Skeletal muscle tissue (tissue), 4 donors: ENCODE data around the gene NDUFS8. TPM values are rescaled to one million over a fixed set of nuclear protein-coding genes. Genes with fewer than 3 reads are reported as not detected.

ENCODE experiments used
- H3K27ac ChIP-seq: one replicate; pipeline ENCODE4 v1.7.0; 2013; ENCODE audit warnings: mild to moderate bottlenecking, low read depth, low read length, inconsistent platforms
- H3K27me3 ChIP-seq, 3 donors: one replicate each; pipeline ENCODE4 v1.7.0; 2013; ENCODE audit warnings: low read length in 3 of 3; ENCODE audit not compliant: control insufficient read depth in 3 of 3, insufficient read depth in 3 of 3
- H3K36me3 ChIP-seq, 3 donors: one replicate each; pipeline ENCODE4 v1.7.0; 2013; ENCODE audit warnings: low read length in 3 of 3; ENCODE audit not compliant: control insufficient read depth in 3 of 3, insufficient read depth in 3 of 3
- H3K4me1 ChIP-seq, 3 donors: one replicate each; pipeline ENCODE4 v1.7.0; 2013; ENCODE audit warnings: low read length in 3 of 3, mild to moderate bottlenecking in 3 of 3; ENCODE audit not compliant: control insufficient read depth in 3 of 3, insufficient read depth in 3 of 3
- H3K4me3 ChIP-seq, 3 donors: one replicate each; pipeline ENCODE4 v1.7.0; 2013; ENCODE audit warnings: low read length in 3 of 3
- H3K9ac ChIP-seq, 3 donors: one replicate each; pipeline ENCODE4 v1.7.0; 2013; ENCODE audit warnings: low read length in 3 of 3, mild to moderate bottlenecking in 3 of 3, moderate library complexity in 2 of 3, low read depth in 1 of 3
- H3K9me3 ChIP-seq, 3 donors: one replicate each; pipeline ENCODE4 v1.7.0; 2013; ENCODE audit warnings: low read length in 3 of 3; ENCODE audit not compliant: control insufficient read depth in 3 of 3
- total RNA-seq: library from RNA; depleted of rRNA; stranded (reverse); fragments of >200 nt; gene quantifications from one replicate; pipeline ENCODE4 v1.2.3, GENCODE V29; 2014
- donor health status: Osteomylitis.

NDUFS8 gene
- total RNA-seq, 1 donor from 2014 or later = 64.7 TPM

- no peak overlapping the region for H3K4me3 ChIP-seq
- H3K9ac ChIP-seq = no peak overlapping the region
- no peaks in the 10 kb centered on the region for H3K9me3 ChIP-seq
- peaks cover 0 to 11% (median 8%) of the 10 kb centered on the region in 3 donors for H3K27me3 ChIP-seq
- H3K27ac ChIP-seq = no peak overlapping the region
- H3K36me3 ChIP-seq = no peaks in the 10 kb centered on the region
- peaks cover 0 to 21% (median 5%) of the 10 kb centered on the region in 3 donors for H3K4me1 ChIP-seq
Measured at GRCh38 chr11:68016161-68016903, 14.1 kb upstream of the NDUFS8 start.

GRCh38 chr11:68016904-68017817, 13.3 kb upstream of the NDUFS8 start:
- Histone ChIP-seq H3K27me3 (peaks cover 0 to 11% (median 8%) of the 10 kb centered on the region in 3 donors), H3K4me3 (no peak overlapping the region), H3K27ac (no peak overlapping the region), H3K9ac (no peak overlapping the region), H3K36me3 (no peaks in the 10 kb centered on the region), H3K4me1 (peaks cover 0 to 16% (median 0%) of the 10 kb centered on the region in 3 donors), H3K9me3 (no peaks in the 10 kb centered on the region)

GRCh38 chr11:68017980-68018729, 12.3 kb upstream of the NDUFS8 start:
- Histone ChIP-seq H3K27ac (no peak overlapping the region), H3K4me1 (peaks cover 0 to 8% (median 0%) of the 10 kb centered on the region in 3 donors), H3K9me3 (no peaks in the 10 kb centered on the region), H3K9ac (no peak overlapping the region), H3K27me3 (peaks cover 0 to 11% (median 8%) of the 10 kb centered on the region in 3 donors), H3K36me3 (no peaks in the 10 kb centered on the region), H3K4me3 (no peak overlapping the region)

- Histone ChIP-seq H3K27ac (no peak overlapping the region), H3K4me1 (peaks cover 0 to 4% (median 0%) of the 10 kb centered on the region in 3 donors), H3K9ac (no peak overlapping the region), H3K9me3 (no peaks in the 10 kb centered on the region), H3K27me3 (peaks cover 0 to 11% (median 8%) of the 10 kb centered on the region in 3 donors), H3K36me3 (no peaks in the 10 kb centered on the region), H3K4me3 (no peak overlapping the region)
Measured at GRCh38 chr11:68018730-68019190, 11.7 kb upstream of the NDUFS8 start.

GRCh38 chr11:68019486-68019885, 11.0 kb upstream of the NDUFS8 start:
- Histone ChIP-seq H3K27me3 (peaks cover 0 to 11% (median 8%) of the 10 kb centered on the region in 3 donors), H3K4me1 (no peaks in the 10 kb centered on the region), H3K9me3 (no peaks in the 10 kb centered on the region), H3K4me3 (no peak overlapping the region), H3K27ac (no peak overlapping the region), H3K36me3 (peaks cover 0 to 1% (median 0%) of the 10 kb centered on the region in 3 donors), H3K9ac (no peak overlapping the region)

- H3K27ac ChIP-seq = no peak overlapping the region
- no peaks in the 10 kb centered on the region for H3K9me3 ChIP-seq
- peaks cover 2 to 8% (median 6%) of the 10 kb centered on the region in 3 donors for H3K36me3 ChIP-seq
- no peaks in the 10 kb centered on the region for H3K4me1 ChIP-seq
- no peak overlapping the region for H3K9ac ChIP-seq
- H3K27me3 ChIP-seq = peaks cover 0 to 11% (median 8%) of the 10 kb centered on the region in 3 donors
- no peak overlapping the region for H3K4me3 ChIP-seq
Measured at GRCh38 chr11:68020575-68020974, 9.9 kb upstream of the NDUFS8 start.

GRCh38 chr11:68021167-68021787, 9.2 kb upstream of the NDUFS8 start:
- no peak overlapping the region for H3K4me3 ChIP-seq
- H3K27ac ChIP-seq = no peak overlapping the region
- no peaks in the 10 kb centered on the region for H3K4me1 ChIP-seq
- H3K27me3 ChIP-seq = peaks cover 0 to 11% (median 8%) of the 10 kb centered on the region in 3 donors
- peaks cover 2 to 8% (median 6%) of the 10 kb centered on the region in 3 donors for H3K36me3 ChIP-seq
- H3K9me3 ChIP-seq = no peaks in the 10 kb centered on the region
- no peak overlapping the region for H3K9ac ChIP-seq

GRCh38 chr11:68022531-68022930, 8.0 kb upstream of the NDUFS8 start:
- Histone ChIP-seq H3K9ac (no peak overlapping the region), H3K27ac (no peak overlapping the region), H3K9me3 (no peaks in the 10 kb centered on the region), H3K4me1 (no peaks in the 10 kb centered on the region), H3K27me3 (peaks cover 0 to 11% (median 8%) of the 10 kb centered on the region in 3 donors), H3K36me3 (peaks cover 2 to 8% (median 6%) of the 10 kb centered on the region in 3 donors), H3K4me3 (no peak overlapping the region)

- Histone ChIP-seq H3K27ac (no peak overlapping the region), H3K27me3 (peaks cover 0 to 5% (median 3%) of the 10 kb centered on the region in 3 donors), H3K9me3 (no peaks in the 10 kb centered on the region), H3K36me3 (peaks cover 2 to 8% (median 6%) of the 10 kb centered on the region in 3 donors), H3K4me3 (no peak overlapping the region), H3K9ac (no peak overlapping the region), H3K4me1 (peaks cover 3 to 8% (median 5%) of the 10 kb centered on the region in 3 donors)
Measured at GRCh38 chr11:68024508-68024907, 6.0 kb upstream of the NDUFS8 start.
